GM12878 (cell line): ENCODE results near the gene DSE.

ENCODE experiments used
- BACH1 ChIP-seq: fragments of 450-650 bp; IDR thresholded peaks from 2 replicates; pipeline ENCODE4 v1.6.1; 2017; ENCODE audit warnings: mild to moderate bottlenecking, borderline replicate concordance
- BCL11A ChIP-seq: IDR thresholded peaks from 2 replicates; pipeline ENCODE4 v1.6.1; 2011; ENCODE audit warnings: low read depth, low read length
- BHLHE40 ChIP-seq, 2 experiments: fragments of 450-650 bp in 1 of 2; IDR thresholded peaks; 2 replicates each; pipeline ENCODE4 v1.6.1; 2011 to 2017; ENCODE audit warnings: low read depth in 2 of 2, borderline replicate concordance in 1 of 2, improper control_type of control experiment in 1 of 2, low read length in 1 of 2, mild to moderate bottlenecking in 1 of 2
- CEBPB ChIP-seq, 2 experiments: fragments of 150-350 bp in 1 of 2; IDR thresholded peaks; 2 replicates each; pipeline ENCODE4 v1.6.1; 2012 to 2014; ENCODE audit warnings: low read depth in 2 of 2, low read length in 2 of 2, borderline replicate concordance in 1 of 2, inconsistent platforms in 1 of 2
- CTCF ChIP-seq, 3 experiments: IDR thresholded peaks in 2 of 3; conservative IDR thresholded peaks in 1 of 3; 2 replicates each; pipeline ENCODE4 v1.5.1; 2011; ENCODE audit warnings: low read depth in 3 of 3, low read length in 3 of 3, mild to moderate bottlenecking in 3 of 3, control low read depth in 2 of 3, moderate library complexity in 2 of 3, inconsistent platforms in 1 of 3, mixed read lengths in 1 of 3; ENCODE audit not compliant: control insufficient read depth in 2 of 3, insufficient read depth in 1 of 3; ENCODE audit errors: extremely low read depth in 1 of 3
- ESRRA ChIP-seq: IDR thresholded peaks from 2 replicates; pipeline ENCODE4 v1.6.1; 2012; ENCODE audit warnings: mild to moderate bottlenecking, low read length, improper control_type of control experiment
- EZH2 ChIP-seq: IDR thresholded peaks from 2 replicates; pipeline ENCODE4 v1.6.1; 2012; ENCODE audit warnings: low read depth, mild to moderate bottlenecking, control low read depth, inconsistent platforms, low read length, borderline replicate concordance; ENCODE audit not compliant: control insufficient read depth
- IRF3 ChIP-seq: fragments of 450-650 bp; IDR thresholded peaks from 2 replicates; pipeline ENCODE4 v1.6.1; 2014; ENCODE audit warnings: mild to moderate bottlenecking
- JUND ChIP-seq: IDR thresholded peaks from 2 replicates; pipeline ENCODE4 v1.6.1; 2012; ENCODE audit warnings: low read depth, mild to moderate bottlenecking, low read length, improper control_type of control experiment, moderate library complexity
- POLR2A ChIP-seq: IDR thresholded peaks from 2 replicates; pipeline ENCODE4 v1.6.1; 2011; ENCODE audit warnings: low read depth, mild to moderate bottlenecking, low read length
- RCOR1 ChIP-seq: conservative IDR thresholded peaks from 2 replicates; pipeline ENCODE4 v1.6.1; 2012; ENCODE audit warnings: low read depth, low read length, improper control_type of control experiment
- RFX5 ChIP-seq: IDR thresholded peaks from 2 replicates; pipeline ENCODE4 v1.6.1; 2011; ENCODE audit warnings: low read depth, low read length, improper control_type of control experiment
- TAF1 ChIP-seq: IDR thresholded peaks from 2 replicates; pipeline ENCODE4 v1.6.1; 2011; ENCODE audit warnings: mild to moderate bottlenecking, low read depth, low read length, borderline replicate concordance
- USF1 ChIP-seq: IDR thresholded peaks from 2 replicates; pipeline ENCODE4 v1.6.1; 2011; ENCODE audit warnings: borderline replicate concordance, low read depth, mild to moderate bottlenecking, moderate library complexity, mixed read lengths, low read length; ENCODE audit not compliant: insufficient read depth; ENCODE audit errors: extremely low read length

- TF ChIP-seq RFX5 (no peak), CTCF (IDR thresholded peaks at IDR 0.05 in 2 of 3, conservative IDR thresholded peaks at IDR 0.05 in 1 of 3; ENCODE audit: control insufficient read depth in 2 of 3, extremely low read depth in 1 of 3, insufficient read depth in 1 of 3, low read depth in 3 of 3, low read length in 3 of 3) (no peak), CEBPB (IDR thresholded peaks at IDR 0.05; ENCODE audit: borderline replicate concordance in 1 of 2, low read depth in 2 of 2, low read length in 2 of 2) (no peak), USF1 (no peak), BHLHE40 (IDR thresholded peaks at IDR 0.05; ENCODE audit: borderline replicate concordance in 1 of 2, low read depth in 2 of 2, low read length in 1 of 2) (no peak), EZH2 (no peak), POLR2A (no peak), BCL11A (no peak), IRF3 (no peak), TAF1 (no peak), BACH1 (no peak), JUND (no peak), ESRRA (no peak), RCOR1 (no peak)
Observed at GRCh38 chr6:116386581-116387299, 16.0 kb downstream of the DSE start.
